Keratinocyte (primary cell): ENCODE results near the gene EFHD2. TPM values are rescaled to one million over a fixed set of nuclear protein-coding genes. Genes with fewer than 3 reads are reported as not detected.
"Not testable (repeated sequence)": the region's sequence is repeated elsewhere in the genome, so short reads cannot be mapped to it uniquely, and the experiment has no call there.

ENCODE experiments used
- DNase-seq: peaks from one replicate; pipeline ENCODE4 v3.0.0-alpha.2; 2011; ENCODE audit warnings: low read depth, missing footprints, low spot score
- FAIRE-seq: peaks from 2 replicates; lab custom pipeline; 2011; peaks lifted over from hg19 to GRCh38; lab: Jason Lieb, UNC
- H2AFZ ChIP-seq: 2 replicates; pipeline ENCODE4 v1.6.0; 2012; ENCODE audit warnings: low read length, control low read depth, inconsistent platforms; ENCODE audit not compliant: control insufficient read depth
- H3K27ac ChIP-seq: 2 replicates; pipeline ENCODE4 v1.5.1; 2011; ENCODE audit warnings: low read length; ENCODE audit not compliant: control insufficient read depth, insufficient read depth
- H3K27me3 ChIP-seq: 3 replicates; pipeline ENCODE4 v1.6.0; 2011; ENCODE audit warnings: low read length; ENCODE audit not compliant: control insufficient read depth, insufficient read depth; ENCODE audit errors: extremely low read depth
- H3K36me3 ChIP-seq, 2 experiments: 2 replicates in 1 of 2; 3 replicates in 1 of 2; pipeline ENCODE4 v1.5.1; 2011; ENCODE audit warnings: low read length in 2 of 2, mild to moderate bottlenecking in 1 of 2; ENCODE audit not compliant: control insufficient read depth in 2 of 2, insufficient read depth in 2 of 2; ENCODE audit errors: extremely low read depth in 1 of 2
- H3K4me1 ChIP-seq: 3 replicates; pipeline ENCODE4 v1.5.1; 2011; ENCODE audit warnings: low read length; ENCODE audit not compliant: control insufficient read depth, insufficient read depth; ENCODE audit errors: extremely low read depth
- H3K4me2 ChIP-seq: 3 replicates; pipeline ENCODE4 v1.6.0; 2011; ENCODE audit warnings: low read depth, low read length; ENCODE audit not compliant: control insufficient read depth, insufficient read depth; ENCODE audit errors: extremely low read depth
- H3K4me3 ChIP-seq, 3 experiments: fragments of 200-600 bp in 1 of 3; sonication (generic) in 1 of 3; 2 replicates in 2 of 3; 3 replicates in 1 of 3; pipeline ENCODE4 v1.5.1; 2011 to 2016; ENCODE audit warnings: low read length in 3 of 3, mild to moderate bottlenecking in 3 of 3, control low read depth in 2 of 3, inconsistent platforms in 1 of 3, low read depth in 1 of 3, mixed read lengths in 1 of 3, mixed run types in 1 of 3, moderate library complexity in 1 of 3; ENCODE audit not compliant: control insufficient read depth in 2 of 3, insufficient read depth in 2 of 3; ENCODE audit errors: extremely low read depth in 1 of 3
- H3K79me2 ChIP-seq: 2 replicates; pipeline ENCODE4 v1.6.0; 2012; ENCODE audit warnings: low read length; ENCODE audit not compliant: control insufficient read depth, insufficient read depth
- H3K9ac ChIP-seq: 3 replicates; pipeline ENCODE4 v1.6.0; 2011; ENCODE audit warnings: low read length; ENCODE audit not compliant: control insufficient read depth, insufficient read depth; ENCODE audit errors: extremely low read depth
- H3K9me1 ChIP-seq: 3 replicates; pipeline ENCODE4 v1.6.0; 2011; ENCODE audit warnings: low read length; ENCODE audit not compliant: control insufficient read depth, insufficient read depth; ENCODE audit errors: extremely low read depth
- H3K9me3 ChIP-seq: 2 replicates; pipeline ENCODE4 v1.5.1; 2012; ENCODE audit warnings: low read depth, low read length; ENCODE audit not compliant: control insufficient read depth
- H4K20me1 ChIP-seq: 3 replicates; pipeline ENCODE4 v1.6.0; 2011; ENCODE audit warnings: low read length; ENCODE audit not compliant: control insufficient read depth, insufficient read depth; ENCODE audit errors: extremely low read depth
- CTCF ChIP-seq, 3 experiments: IDR thresholded peaks in 1 of 3; conservative IDR thresholded peaks in 1 of 3; optimal IDR thresholded peaks in 1 of 3; 2 replicates in 2 of 3; 3 replicates in 1 of 3; pipeline versions ENCODE3 to v1.5.1; 2011; ENCODE audit warnings: low read length in 3 of 3, mild to moderate bottlenecking in 3 of 3, moderate library complexity in 2 of 3, control low read depth in 1 of 3, inconsistent platforms in 1 of 3; ENCODE audit not compliant: insufficient read depth in 2 of 3; ENCODE audit errors: extremely low read depth in 1 of 3
- EZH2 ChIP-seq: IDR thresholded peaks from one replicate; pipeline ENCODE4 v1.6.1; 2012; ENCODE audit warnings: inconsistent platforms, mild to moderate bottlenecking, low read length, moderate library complexity
- dilution Hi-C: fragments of 300-500 bp; cut with MboI; formaldehyde crosslinking; loops from one replicate; pipeline ENCODE4 v1.7.0; 2020; ENCODE audit warnings: low sequenced_read_pairs; ENCODE audit not compliant: extremely low pct_ligation_motif_present
- polyA plus RNA-seq, 5 experiments: library from polyadenylated mRNA; depleted of rRNA in 3 of 5; stranded (reverse) in 3 of 5; stranded (forward) in 1 of 5; unstranded in 1 of 5; fragments of >200 nt; gene quantifications; 1 replicate in 1 of 5; 2 replicates in 3 of 5; 3 replicates in 1 of 5; pipeline versions ENCODE4 v1.2.1 to v1.2.3, GENCODE V29; 2011 to 2012; ENCODE audit warnings: missing spikeins in 2 of 5, low read depth in 1 of 5, low replicate concordance in 1 of 5

The EFHD2 gene
- polyA plus RNA-seq, 1 donor (not counting 4 experiments of a cell fraction or from before 2014, with no cell fraction given): 47.6 TPM

DNA sequence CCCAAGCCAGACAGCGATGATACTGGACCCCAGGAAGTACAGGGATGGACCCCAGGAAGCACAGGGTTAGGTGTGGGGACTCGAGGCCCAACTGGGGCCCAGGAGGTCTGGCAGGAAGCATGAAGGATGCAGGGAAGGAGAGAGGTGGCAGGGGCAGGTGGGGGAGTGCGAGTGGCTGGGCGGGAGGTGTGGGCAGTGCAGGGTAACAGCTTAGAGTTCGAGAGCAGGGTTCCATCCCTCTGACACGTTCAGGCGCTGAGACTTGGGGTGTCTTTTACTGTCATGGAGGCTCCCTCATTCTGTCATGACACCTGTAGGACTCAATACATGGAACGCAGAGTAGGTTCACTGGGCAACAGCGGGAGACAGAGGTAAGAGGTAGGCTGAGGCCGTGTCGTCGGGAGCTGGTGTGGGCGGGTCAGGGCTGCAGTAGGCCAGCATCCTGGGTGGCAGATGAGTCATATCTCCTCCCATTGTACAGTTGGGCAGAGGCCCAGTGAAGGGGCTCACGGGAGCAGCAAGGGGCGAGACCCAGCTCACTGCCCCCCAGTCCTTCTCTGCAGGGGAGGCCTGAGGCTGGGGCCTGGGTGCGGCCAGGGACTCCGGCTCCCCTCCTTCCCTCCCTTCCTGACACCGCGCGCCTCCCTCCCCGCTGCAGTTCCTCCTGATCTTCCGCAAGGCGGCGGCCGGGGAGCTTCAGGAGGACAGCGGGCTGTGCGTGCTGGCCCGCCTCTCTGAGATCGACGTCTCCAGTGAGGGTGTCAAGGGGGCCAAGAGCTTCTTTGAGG, 17.0 kb downstream of the EFHD2 start:
- Histone ChIP-seq H3K4me1 (peaks cover 26% of the 10 kb centered on the region), H3K79me2 (peaks cover 36% of the 10 kb centered on the region), H2AFZ (no peak overlapping the region), H4K20me1 (peaks cover 28% of the 10 kb centered on the region), H3K36me3 (peaks cover 15 to 33% of the 10 kb centered on the region in 2 experiments), H3K9ac (no peak overlapping the region), H3K9me1 (no peaks in the 10 kb centered on the region), H3K27me3 (no peaks in the 10 kb centered on the region), H3K27ac (no peak overlapping the region), H3K9me3 (no peaks in the 10 kb centered on the region), H3K4me2 (no peak overlapping the region), H3K4me3 (no peak overlapping the region)
- DNase-seq (no peak), FAIRE-seq (no peak)
- dilution Hi-C loops: no loop called here
- TF ChIP-seq CTCF (optimal IDR thresholded peaks at IDR 0.05 in 1 of 3, IDR thresholded peaks at IDR 0.05 in 1 of 3, conservative IDR thresholded peaks at IDR 0.05 in 1 of 3; ENCODE audit: extremely low read depth in 1 of 3, insufficient read depth in 2 of 3, low read length in 3 of 3) (no peak), EZH2 (no peak)

GRCh38 chr1:15427280-15427666, 17.6 kb downstream of the EFHD2 start:
- H3K36me3 ChIP-seq: peaks cover 14 to 31% of the 10 kb centered on the region in 2 experiments
- no peak overlapping the region for H3K4me3 ChIP-seq
- TF ChIP-seq EZH2 (no peak), CTCF (optimal IDR thresholded peaks at IDR 0.05 in 1 of 3, IDR thresholded peaks at IDR 0.05 in 1 of 3, conservative IDR thresholded peaks at IDR 0.05 in 1 of 3; ENCODE audit: extremely low read depth in 1 of 3, insufficient read depth in 2 of 3, low read length in 3 of 3) (no peak)
- FAIRE-seq (no peak), DNase-seq (no peak)
- no peak overlapping the region for H2AFZ ChIP-seq
- H3K9me3 ChIP-seq: no peaks in the 10 kb centered on the region
- H3K9me1 ChIP-seq: no peaks in the 10 kb centered on the region
- peaks cover 32% of the 10 kb centered on the region for H3K79me2 ChIP-seq
- H4K20me1 ChIP-seq: peaks cover 28% of the 10 kb centered on the region
- dilution Hi-C loops: no loop called here
- no peaks in the 10 kb centered on the region for H3K27me3 ChIP-seq
- peaks cover 26% of the 10 kb centered on the region for H3K4me1 ChIP-seq
- no peak overlapping the region for H3K9ac ChIP-seq
- H3K27ac ChIP-seq: no peak overlapping the region
- H3K4me2 ChIP-seq: no peak overlapping the region

GRCh38 chr1:15428252-15428651, 18.6 kb downstream of the EFHD2 start:
- FAIRE-seq, H3K27me3 ChIP-seq, H2AFZ ChIP-seq, H3K9me3 ChIP-seq, H3K4me2 ChIP-seq, dilution Hi-C loops, H3K27ac ChIP-seq, H3K9me1 ChIP-seq, DNase-seq, H3K4me3 ChIP-seq, H3K9ac ChIP-seq: not testable (repeated sequence)
- Histone ChIP-seq H3K79me2 (peaks cover 24% of the 10 kb centered on the region), H3K4me1 (peaks cover 26% of the 10 kb centered on the region), H3K36me3 (peaks cover 14 to 31% of the 10 kb centered on the region in 2 experiments), H4K20me1 (peaks cover 23% of the 10 kb centered on the region)
